HG03039 (cell line): ENCODE results near the gene R3HDM1.
"Not testable (repeated sequence)": the region's sequence is repeated elsewhere in the genome, so short reads cannot be mapped to it uniquely, and the experiment has no call there.

Experiments used
- ATAC-seq: cut with Tn5 transposase; IDR thresholded peaks from one replicate; pipeline ENCODE4 v1.9.1; 2021; ENCODE audit warnings: mild to moderate bottlenecking, moderate library complexity; ENCODE audit not compliant: unreplicated experiment

The R3HDM1 gene

DNA sequence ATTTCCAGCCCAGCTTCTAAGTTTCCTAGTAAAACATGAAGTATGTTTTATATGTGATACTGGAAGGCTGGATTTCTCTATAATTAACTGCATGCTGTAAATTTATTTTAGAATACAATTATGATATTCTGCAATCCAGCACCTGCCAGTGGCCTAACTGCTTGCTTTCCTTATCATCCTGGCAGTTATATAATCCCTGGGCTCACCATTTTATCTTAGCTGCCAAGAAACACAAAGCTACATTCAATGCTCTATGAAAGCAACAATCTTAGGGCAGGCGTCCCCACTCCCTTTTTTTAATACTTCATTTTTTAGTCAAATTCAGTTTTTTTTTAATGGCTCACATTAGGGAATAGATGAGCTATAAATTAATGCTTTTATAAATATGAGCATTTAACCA lies 172.0 kb downstream of the R3HDM1 start:
- no peak for ATAC-seq

DNA sequence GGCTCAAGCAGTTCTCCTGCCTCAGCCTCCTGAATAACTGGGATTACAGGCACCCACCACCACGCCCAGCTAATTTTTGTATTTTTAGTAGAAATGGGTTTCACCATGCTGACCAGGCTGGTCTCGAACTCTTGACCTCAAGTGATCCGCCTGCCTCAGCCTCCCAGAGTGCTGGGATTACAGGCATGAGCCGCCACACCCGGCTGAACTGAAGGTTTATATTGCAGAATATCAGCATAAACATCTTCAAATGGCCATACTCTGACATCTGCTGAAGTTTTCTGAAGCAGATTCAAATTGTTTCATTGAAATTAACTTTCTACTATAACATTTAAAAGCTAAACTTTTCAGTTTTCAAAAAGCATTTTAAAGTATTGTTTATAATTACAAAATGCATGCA lies 172.8 kb downstream of the R3HDM1 start:
- not testable (repeated sequence) for ATAC-seq

DNA sequence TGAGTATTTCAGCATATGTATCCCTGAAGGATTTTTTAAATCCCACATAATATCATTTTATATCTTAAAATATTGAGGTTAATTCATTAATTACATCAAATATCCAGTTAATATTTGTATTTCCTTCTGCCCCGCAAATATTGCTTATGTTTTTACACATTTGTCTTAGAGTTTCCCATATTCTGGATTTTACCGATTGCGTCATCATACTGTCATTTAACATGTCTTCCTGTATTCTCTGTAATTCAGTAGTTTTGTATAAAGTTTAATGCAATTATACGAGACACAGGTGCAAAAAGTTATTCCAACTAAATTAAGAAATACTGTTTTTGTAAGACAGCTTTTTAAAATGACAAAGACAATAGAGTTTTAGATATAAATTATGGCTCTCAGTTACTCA lies 176.9 kb downstream of the R3HDM1 start:
- no peak for ATAC-seq

DNA sequence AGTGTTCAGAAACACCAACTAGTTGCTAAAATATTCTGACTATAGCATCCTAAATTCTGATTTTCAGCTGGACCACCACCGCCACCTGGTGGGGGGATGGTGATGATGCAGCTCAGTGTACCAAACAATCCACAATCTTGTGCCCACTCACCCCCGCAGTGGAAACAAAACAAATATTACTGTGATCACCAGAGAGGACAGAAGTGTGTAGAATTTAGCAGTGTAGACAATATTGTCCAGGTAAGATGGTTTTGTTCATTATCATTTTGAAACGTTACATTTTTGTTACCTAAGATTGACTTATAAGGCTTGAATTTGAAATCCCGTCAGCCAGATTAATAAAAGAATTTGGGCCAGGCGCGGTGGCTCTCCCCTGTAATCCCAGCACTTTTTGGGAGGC lies 178.7 kb downstream of the R3HDM1 start:
- no peak for ATAC-seq

DNA sequence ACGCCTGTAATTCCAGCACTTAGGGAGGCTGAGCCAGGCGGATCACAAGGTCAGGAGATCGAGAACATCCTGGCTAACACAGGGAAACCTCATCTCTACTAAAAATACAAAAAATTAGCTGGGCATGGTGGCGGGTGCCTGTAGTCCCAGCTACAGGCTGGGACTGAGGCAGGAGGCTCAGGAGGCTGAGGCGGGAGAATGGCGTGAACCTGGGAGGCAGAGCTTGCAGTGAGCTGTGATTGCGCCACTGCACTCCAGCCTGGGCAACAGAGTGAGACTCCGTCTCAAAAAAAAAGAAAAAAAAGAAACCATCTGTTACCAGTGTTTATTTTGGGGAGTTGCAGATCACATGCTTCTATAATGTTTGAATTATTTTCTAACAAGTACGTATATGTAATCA lies 183.8 kb downstream of the R3HDM1 start:
- not testable (repeated sequence) for ATAC-seq

DNA sequence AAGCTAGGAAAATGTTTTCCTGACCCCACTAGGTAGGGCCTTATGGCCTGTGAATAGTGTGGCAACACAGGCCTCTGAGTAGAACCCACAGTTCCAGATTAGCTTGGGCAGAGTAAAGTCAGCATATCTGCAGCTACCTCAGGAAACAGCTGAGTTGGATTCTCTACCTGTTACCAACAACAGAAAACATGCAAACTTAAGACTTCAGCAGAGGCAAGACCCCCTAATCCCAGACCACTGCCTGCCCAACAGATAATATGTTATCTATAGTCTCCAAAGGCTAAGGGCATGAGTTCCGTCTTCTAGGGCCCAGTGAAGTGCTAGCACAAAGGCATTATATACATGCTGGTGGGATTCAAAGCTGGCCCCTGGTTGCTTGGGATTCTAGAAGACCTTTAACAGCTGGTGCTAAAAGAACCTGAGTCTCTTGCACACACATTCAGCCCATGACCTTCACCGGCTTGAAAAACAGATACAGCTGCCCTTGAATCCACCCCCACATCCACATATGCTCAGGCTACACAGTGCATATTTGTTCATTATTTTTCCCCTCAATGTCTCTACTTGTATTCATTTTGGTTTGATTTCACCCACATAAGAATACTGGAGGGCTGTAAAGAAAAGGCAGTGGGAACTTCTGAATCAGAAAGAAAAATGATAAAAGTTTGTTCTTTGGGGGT lies 196.9 kb downstream of the R3HDM1 start:
- ATAC-seq = no peak

DNA sequence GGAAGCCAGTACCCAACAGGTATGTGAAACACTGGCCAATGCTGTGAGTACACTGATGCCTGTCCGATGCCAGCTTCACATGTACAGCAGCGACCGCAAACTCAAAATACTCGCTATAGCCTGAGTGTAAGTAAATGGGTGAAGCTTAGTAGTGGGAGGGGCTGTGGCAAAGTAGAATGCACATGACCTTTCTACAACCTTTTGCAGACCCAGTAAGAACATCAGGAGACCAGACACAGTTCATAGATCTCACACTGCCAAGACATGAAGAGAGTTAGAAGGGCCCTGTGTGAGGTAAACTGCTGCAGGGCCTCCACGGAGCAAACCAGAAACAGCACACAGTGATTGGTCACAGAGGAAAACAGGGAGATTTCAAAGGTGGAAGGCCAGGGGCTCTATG lies 201.3 kb downstream of the R3HDM1 start:
- no peak for ATAC-seq

DNA sequence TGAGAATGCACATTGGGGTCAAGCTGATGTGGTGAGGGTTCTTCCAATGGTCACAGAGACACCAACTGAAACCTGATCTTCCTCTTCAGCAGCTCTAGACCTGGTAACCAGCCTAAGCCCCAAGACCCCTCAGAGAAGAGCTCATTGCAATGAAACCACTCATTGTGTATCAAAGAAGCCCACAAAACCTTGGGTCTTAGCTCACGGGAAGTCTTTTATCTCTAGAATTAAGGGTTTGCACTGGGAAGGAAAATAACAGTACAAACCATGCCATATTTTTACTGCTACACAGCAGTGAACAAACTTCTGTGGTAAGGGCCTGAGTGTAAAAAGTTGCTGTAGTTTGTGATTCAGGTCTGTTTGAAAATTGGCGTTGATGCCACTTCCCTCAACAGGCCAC lies 201.8 kb downstream of the R3HDM1 start:
- ATAC-seq = no peak

DNA sequence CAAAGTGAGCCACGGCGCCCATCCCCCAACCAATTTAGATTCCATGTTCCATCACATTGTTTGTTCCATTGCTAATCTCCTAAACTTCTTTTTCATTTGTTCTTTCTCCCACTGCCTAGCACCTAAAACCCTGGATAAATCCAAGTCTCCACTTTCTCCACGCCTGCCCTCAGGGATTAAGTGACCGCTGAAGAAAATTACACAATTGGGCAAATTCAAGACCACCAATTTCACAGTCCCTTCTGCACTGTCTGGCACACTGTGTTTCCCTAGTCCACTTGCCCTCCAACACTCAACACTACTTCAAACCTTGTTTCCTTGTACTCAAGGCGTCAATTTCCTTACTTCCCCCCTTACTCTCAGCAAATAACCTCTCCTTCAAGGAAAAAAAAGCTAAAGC lies 205.3 kb downstream of the R3HDM1 start:
- ATAC-seq = no peak

DNA sequence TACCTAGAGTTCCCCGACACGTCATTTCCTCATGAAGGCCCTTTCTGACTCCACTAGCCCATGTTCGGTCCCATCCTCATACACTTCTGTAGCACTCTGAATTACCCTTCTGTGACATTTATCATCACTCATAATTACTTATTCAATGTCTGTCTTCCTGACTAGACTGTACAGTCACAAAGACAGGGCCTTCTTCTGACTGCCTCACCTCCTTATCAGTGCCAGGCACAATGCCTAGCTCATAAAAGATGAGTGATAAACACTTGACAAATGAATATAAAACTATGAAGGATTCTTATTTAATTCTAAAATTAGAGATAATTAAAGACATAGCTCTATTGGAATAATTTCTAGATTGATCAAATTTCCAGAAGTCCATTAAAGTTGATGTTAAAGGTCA lies 208.9 kb downstream of the R3HDM1 start:
- ATAC-seq = no peak

DNA sequence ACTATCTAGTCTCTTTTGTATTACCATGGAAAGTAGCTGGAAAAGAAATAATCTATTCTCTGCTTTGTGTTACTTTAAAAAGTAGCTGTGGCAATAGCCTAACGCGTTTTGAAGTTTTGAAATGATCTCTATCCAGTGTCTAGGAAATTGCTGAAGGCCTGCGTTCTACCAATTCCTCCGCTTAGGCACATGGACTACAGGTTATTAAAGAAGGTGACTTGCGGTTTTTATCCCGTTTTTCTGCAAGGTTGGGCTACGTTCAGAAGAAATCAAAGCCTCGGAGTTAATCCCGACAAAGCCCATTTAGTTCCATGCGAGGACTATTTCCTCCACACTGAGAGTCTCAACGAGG lies 209.7 kb downstream of the R3HDM1 start:
- no peak for ATAC-seq

DNA sequence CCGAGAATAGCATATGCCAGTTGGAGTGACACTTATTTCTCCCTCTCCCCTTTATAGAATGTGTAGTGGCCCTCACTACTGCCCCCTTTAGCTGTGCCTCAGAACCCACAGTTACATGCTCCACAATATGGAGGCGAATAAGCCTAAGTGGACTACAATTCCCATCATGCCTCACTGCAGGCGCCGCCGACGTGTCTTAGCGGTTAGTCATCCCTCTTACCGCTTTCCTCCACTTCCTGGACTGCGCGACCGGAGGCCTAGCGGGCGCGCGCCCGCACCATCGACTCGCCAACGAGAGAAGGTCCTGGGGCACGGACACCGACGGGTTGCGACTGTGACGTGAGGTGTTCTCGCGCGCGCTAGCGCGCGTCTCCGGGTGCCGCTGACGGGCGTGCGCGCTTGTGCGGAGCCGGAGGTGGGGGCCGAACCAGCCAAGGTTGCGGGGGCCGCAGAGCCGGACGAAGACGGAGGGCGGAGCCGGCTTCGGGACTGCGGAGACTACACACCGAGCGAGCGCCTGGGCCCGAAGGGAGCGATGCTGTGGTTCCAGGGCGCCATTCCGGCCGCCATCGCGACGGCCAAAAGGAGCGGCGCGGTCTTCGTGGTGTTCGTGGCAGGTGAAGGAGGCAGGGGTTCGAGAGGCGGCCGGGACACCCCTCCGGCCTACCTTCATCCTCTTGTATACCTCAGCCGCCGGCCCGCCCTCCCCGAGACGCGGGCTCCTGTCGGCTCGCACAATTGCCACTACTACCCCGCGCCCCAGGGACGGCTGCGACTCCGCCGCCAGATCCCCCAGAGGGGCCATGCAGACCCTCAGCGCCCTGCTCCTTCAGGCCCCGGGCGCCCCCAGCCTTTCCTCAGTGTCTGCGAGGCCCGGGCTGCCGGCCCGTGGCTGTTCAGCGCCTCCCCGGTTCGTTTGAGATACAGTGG lies 210.4 kb downstream of the R3HDM1 start, which contains the start of gene UBXN4:
Gene UBXN4 (plus strand): TSS at position 461 of the 930 bp plus-strand sequence. CDS start 75 bp downstream, at position 536.
- ATAC-seq = peak; percentile 92

DNA sequence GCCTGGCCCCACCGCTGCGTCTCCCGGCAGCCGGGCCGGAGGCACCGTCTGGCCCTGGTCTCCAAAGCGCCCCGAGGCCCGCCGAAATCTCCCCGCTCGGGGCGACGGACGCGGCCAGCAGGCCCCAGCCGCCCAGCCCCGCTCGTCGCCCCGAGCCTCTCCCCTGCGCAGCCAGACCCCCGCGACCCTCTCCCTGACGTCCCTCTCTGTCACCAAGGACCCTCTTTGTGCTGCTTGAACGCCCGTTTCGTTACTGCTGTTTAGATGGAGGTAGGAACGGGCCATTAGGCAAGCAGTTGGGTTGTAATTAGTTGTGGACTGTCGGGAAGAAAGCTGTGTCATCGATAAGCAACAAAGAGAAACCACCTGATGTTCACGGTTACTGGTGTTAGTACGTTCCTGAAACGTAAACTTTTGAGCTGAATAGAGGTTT lies 211.1 kb downstream of the R3HDM1 start:
- peak; percentile 21 for ATAC-seq

DNA sequence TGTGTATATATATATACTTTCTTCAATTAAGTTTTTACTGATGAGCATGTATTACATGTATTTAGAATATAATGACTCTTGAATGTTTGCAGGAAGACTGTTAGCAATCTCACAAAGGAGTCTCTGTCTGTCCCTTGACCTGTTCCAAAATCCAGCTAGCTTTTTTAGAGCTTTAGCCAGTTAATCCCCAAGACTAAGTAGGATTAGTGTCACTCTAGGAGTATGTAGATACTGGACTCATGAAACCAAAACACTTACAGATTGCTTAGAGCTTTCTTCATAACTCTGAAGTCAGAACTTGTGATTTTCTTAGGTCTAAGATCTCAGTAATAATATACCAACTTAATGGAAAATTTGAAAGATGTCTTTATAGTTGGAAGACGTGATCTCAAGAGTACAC lies 212.6 kb downstream of the R3HDM1 start:
- no peak for ATAC-seq

DNA sequence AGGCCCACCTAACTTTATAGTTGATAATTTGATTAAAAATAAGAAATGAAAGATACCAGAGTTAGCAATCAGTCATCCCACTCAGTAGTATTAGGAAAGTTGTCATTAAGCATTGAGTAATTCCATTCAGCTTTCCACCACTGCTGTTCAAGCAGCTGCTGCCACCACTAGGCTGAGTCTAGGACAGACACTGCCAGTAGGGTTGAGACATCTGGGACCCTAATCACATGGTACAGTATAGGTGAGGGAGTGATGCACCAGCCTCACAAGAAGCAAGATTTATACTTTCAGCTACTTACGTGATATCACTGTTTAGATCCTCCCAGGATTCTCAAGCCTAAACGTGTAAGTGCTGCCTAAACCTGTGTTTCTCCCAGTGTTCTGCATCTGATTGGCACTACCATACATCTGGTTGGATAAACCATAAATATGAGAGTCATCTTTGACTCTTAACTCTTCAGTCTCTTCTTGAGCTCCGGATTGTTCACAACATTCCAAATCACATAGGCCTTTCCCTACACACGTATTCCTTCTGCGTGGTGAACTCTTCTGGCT lies 213.6 kb downstream of the R3HDM1 start:
- ATAC-seq = no peak

DNA sequence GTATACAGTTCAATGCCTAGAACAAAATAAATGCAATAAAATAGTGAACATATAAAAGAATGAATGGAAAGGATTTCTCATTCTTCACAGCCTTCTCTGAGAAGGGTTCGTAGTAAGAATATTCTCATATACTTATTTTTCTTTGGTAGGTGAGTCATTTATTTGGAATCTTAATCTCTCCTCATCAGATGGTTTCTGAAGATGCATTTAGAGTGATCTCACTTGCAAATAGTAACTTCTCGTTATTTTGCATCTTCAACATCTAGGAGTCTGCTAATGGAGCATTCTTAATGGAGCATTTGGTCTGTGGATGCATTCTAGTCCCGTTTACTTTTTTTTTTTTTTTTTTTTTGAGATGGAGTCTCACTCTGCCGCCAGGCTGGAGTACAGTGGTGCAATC lies 214.3 kb downstream of the R3HDM1 start:
- ATAC-seq = no peak

DNA sequence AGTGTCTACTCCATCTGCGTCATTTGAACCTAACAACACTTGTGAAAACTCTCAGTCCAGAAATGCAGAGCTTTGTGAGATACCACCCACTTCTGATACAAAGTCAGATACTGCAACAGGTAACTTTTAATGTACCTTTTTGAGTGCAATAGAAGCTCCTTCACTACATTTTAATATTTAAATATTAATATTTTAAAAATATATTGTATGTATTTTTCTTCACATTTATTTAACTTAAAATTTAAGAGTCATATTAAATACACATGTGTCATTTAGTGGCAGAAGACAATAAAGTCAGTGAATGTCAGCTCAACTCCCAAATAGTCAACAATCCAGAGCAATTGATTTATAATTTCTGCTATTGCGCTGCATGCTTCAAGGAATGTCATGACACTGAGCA lies 224.3 kb downstream of the R3HDM1 start:
- no peak for ATAC-seq

DNA sequence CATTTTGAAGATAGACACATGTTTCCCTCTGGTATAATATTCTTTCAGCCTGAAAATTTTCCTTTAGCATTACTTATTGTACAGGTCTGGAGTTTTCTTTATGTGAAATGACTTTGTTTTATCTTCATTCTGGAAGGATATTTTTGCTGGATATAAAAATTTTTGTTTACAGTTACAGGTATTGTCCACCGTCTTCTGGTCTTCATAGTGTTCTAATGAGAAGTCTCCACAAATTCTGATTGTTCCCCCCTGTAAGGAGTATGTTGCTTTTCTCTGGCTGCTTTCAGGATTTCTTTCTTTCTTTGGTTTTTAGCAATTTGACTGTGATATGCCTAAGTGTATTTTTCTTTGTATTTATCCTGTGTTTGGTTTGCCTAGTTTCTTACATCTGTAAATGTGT lies 225.4 kb downstream of the R3HDM1 start:
- no peak for ATAC-seq

DNA sequence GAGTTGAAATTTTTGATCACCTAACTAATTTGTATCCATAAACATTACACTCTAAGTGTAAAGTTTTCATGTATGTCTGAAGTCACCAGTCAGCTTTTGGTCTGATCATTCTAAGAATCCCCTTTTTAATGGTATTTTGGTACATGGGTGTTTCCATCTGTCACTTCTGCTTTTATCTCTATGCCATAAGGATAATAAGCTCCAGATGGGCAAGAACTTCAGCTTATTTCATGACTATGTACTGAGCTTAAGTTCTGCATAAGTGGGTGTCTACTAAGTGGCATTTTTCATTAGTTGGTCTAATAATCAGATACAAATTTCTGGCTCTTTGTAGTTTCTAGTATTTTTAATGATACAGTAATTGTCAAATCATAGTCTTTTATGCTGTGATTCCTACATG lies 230.7 kb downstream of the R3HDM1 start:
- ATAC-seq = no peak

DNA sequence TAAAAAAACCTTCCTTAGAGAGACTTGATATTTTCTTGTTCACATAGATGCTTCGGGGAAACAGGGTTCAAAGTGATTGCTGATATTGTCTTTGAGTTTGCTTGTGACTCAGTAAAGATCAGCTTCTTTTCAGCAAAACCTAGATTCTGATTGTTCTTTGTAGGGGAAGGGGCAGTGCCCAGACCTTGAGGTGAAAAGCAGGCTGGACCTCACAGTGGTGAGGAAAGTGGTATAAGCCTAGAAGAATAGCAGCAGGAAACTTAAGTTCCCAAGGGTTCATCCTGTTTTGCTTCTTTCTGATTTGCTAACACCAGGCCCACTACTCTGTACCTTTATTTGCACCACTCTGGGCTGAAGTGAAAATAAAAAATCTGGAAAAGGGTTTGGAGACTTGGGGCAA lies 231.2 kb downstream of the R3HDM1 start:
- ATAC-seq = no peak

DNA sequence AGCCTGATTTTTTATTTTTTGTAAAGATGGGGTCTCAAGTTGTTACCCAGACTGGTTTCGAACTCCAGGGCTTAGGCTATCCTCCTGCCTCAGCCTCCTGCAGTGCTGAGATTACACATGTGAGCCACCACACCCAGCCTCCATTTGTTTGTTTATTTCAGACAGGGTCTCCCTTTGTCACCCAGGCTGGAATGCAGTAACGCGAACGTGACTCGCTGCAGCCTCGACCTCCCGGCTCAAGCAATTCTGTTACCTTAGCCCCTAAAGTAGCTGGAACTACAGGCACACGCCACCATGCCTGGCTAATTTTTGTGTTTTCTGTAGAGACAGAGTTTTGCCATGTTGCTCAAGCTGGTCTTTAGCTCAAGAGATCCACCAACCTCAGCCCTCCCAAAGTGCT lies 237.6 kb downstream of the R3HDM1 start:
- no peak for ATAC-seq

DNA sequence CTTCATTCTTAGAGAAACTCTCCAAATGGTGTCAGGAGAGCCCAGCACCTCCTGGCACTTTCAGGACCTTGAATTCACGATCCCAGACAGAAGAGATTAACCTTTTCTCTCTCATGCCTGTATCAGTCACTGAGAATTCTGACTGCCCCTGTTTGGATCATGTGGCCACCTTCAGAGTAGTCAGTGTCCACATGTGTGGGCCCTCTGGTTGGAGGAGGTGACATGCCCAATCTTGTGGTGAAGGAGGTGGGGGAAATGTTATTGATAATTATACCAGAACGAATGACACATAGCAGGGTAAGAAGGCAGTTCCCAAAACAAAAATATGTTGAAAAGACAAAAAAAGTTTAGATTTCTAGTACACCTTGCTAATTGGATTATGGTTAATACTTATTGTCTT lies 242.0 kb downstream of the R3HDM1 start:
- no peak for ATAC-seq
